SU-DHL-6 (cell line): ENCODE results near the gene UPK1B.

ENCODE experiments used
- H2AFZ ChIP-seq: fragments of 200-600 bp; sonication (generic); 2 replicates; pipeline ENCODE4 v1.6.1; 2014; ENCODE audit warnings: low read depth, mild to moderate bottlenecking, moderate library complexity, mixed read lengths, antibody characterized with exemption, low read length; ENCODE audit not compliant: severe bottlenecking
- H3F3A ChIP-seq: fragments of 200-600 bp; shearing (Covaris generic); 2 replicates; pipeline ENCODE4 v1.6.0; 2016; ENCODE audit warnings: antibody characterized with exemption, mild to moderate bottlenecking; ENCODE audit not compliant: insufficient read depth
- H3K27ac ChIP-seq: fragments of 200-600 bp; sonication (generic); 2 replicates; pipeline ENCODE4 v1.5.1; 2016; ENCODE audit warnings: low read depth, mild to moderate bottlenecking, low read length, moderate library complexity, mixed read lengths
- H3K27me3 ChIP-seq: fragments of 200-600 bp; sonication (generic), shearing (Covaris generic); 2 replicates; pipeline ENCODE4 v1.6.0; 2014; ENCODE audit warnings: mild to moderate bottlenecking, low read length
- H3K36me3 ChIP-seq: fragments of 200-600 bp; sonication (generic); 2 replicates; pipeline ENCODE4 v1.6.1; 2014; ENCODE audit warnings: mild to moderate bottlenecking, low read length, mixed read lengths
- H3K4me2 ChIP-seq: fragments of 300-600, 200-600 bp; shearing (Covaris generic), sonication (generic); 2 replicates; pipeline ENCODE4 v1.6.0; 2014; ENCODE audit warnings: low read length, low read depth, mild to moderate bottlenecking; ENCODE audit not compliant: poor library complexity, severe bottlenecking
- H3K4me3 ChIP-seq: fragments of 200-600 bp; sonication (generic); 2 replicates; pipeline ENCODE4 v1.5.1; 2014; ENCODE audit warnings: antibody characterized with exemption, low read length, mild to moderate bottlenecking, mixed read lengths; ENCODE audit not compliant: insufficient read depth, poor library complexity, severe bottlenecking
- H3K79me2 ChIP-seq: fragments of 200-600 bp; sonication (generic); 2 replicates; pipeline ENCODE4 v1.6.1; 2014; ENCODE audit warnings: mild to moderate bottlenecking, low read length, moderate library complexity; ENCODE audit not compliant: insufficient read depth
- H3K9ac ChIP-seq: fragments of 200-600 bp; sonication (generic); 2 replicates; pipeline ENCODE4 v1.7.0; 2014; ENCODE audit warnings: mild to moderate bottlenecking, low read length
- H3K9me2 ChIP-seq: fragments of 200-600 bp; sonication (generic); replicated peaks from 2 replicates; pipeline ENCODE4 v1.6.1; 2014; ENCODE audit warnings: low read length; ENCODE audit not compliant: insufficient read depth
- H3K9me3 ChIP-seq: fragments of 200-600 bp; sonication (generic); 2 replicates; pipeline ENCODE4 v1.6.1; 2014; ENCODE audit warnings: low read length, mixed read lengths; ENCODE audit not compliant: insufficient read depth
- H4K20me1 ChIP-seq: fragments of 200-600 bp; sonication (generic); 2 replicates; pipeline ENCODE4 v1.6.1; 2014; ENCODE audit warnings: low read depth, mild to moderate bottlenecking, antibody characterized with exemption, low read length, moderate library complexity, mixed read lengths
- EZH2phosphoT487 ChIP-seq: fragments of 200-600 bp; sonication (generic), shearing (Covaris generic); conservative IDR thresholded peaks from 2 replicates; pipeline ENCODE4 v1.6.1; 2018; ENCODE audit warnings: mild to moderate bottlenecking, antibody characterized with exemption, low read length, moderate library complexity, mixed read lengths
- TF ChIP-seq, protein P1 (sequence below): fragments of 200-600 bp; sonication (generic); IDR thresholded peaks from one replicate; pipeline ENCODE4 v1.5.1; 2017; ENCODE audit warnings: antibody characterized with exemption, mild to moderate bottlenecking, low read length, moderate library complexity; ENCODE audit not compliant: insufficient read depth, poor library complexity, severe bottlenecking

UPK1B gene

GRCh38 chr3:119184796-119185570, 11.6 kb downstream of the UPK1B start:
- Histone ChIP-seq H2AFZ (no peak overlapping the region), H3K9ac (no peak overlapping the region), H3K4me2 (no peak overlapping the region), H3K36me3 (no peaks in the 10 kb centered on the region), H3K27ac (no peak overlapping the region), H3K79me2 (no peaks in the 10 kb centered on the region), H3K9me2 (no peaks in the 10 kb centered on the region), H3K9me3 (no peaks in the 10 kb centered on the region), H3K27me3 (no peaks in the 10 kb centered on the region), H3K4me3 (no peak overlapping the region), H3F3A (no peaks in the 10 kb centered on the region), H4K20me1 (no peaks in the 10 kb centered on the region)
- TF ChIP-seq, protein P1, sequence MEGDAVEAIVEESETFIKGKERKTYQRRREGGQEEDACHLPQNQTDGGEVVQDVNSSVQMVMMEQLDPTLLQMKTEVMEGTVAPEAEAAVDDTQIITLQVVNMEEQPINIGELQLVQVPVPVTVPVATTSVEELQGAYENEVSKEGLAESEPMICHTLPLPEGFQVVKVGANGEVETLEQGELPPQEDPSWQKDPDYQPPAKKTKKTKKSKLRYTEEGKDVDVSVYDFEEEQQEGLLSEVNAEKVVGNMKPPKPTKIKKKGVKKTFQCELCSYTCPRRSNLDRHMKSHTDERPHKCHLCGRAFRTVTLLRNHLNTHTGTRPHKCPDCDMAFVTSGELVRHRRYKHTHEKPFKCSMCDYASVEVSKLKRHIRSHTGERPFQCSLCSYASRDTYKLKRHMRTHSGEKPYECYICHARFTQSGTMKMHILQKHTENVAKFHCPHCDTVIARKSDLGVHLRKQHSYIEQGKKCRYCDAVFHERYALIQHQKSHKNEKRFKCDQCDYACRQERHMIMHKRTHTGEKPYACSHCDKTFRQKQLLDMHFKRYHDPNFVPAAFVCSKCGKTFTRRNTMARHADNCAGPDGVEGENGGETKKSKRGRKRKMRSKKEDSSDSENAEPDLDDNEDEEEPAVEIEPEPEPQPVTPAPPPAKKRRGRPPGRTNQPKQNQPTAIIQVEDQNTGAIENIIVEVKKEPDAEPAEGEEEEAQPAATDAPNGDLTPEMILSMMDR = no peak
- TF ChIP-seq EZH2phosphoT487 = no peak

DNA sequence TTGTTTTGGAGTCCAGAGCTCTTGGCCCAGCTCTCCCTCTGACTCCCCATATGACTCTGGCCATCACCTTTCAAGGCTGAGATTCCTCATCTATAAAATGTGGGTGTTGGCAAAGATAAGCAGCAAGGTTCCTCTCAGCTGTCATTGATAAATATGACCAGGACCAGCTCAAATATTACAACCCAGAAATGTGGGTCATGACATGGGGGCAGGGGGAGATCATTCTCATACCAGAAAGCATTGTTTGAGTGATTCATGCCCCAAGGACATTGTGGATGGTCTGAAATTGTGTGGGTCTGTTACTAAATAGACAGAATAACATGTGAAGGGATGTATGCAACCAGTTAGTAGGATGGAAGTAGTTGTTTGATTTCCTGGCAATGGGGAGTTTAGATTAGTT, 13.9 kb downstream of the UPK1B start:
- H3K9me3 ChIP-seq = no peaks in the 10 kb centered on the region
- no peak overlapping the region for H3K4me2 ChIP-seq
- no peak overlapping the region for H3K4me3 ChIP-seq
- TF ChIP-seq, protein P1 = no peak
- no peak for TF ChIP-seq EZH2phosphoT487
- H3K9me2 ChIP-seq = no peaks in the 10 kb centered on the region
- no peak overlapping the region for H3K27ac ChIP-seq
- H3K79me2 ChIP-seq = no peaks in the 10 kb centered on the region
- no peaks in the 10 kb centered on the region for H3F3A ChIP-seq
- H3K36me3 ChIP-seq = no peaks in the 10 kb centered on the region
- no peaks in the 10 kb centered on the region for H3K27me3 ChIP-seq
- H4K20me1 ChIP-seq = no peaks in the 10 kb centered on the region
- no peak overlapping the region for H2AFZ ChIP-seq
- H3K9ac ChIP-seq = no peak overlapping the region

DNA sequence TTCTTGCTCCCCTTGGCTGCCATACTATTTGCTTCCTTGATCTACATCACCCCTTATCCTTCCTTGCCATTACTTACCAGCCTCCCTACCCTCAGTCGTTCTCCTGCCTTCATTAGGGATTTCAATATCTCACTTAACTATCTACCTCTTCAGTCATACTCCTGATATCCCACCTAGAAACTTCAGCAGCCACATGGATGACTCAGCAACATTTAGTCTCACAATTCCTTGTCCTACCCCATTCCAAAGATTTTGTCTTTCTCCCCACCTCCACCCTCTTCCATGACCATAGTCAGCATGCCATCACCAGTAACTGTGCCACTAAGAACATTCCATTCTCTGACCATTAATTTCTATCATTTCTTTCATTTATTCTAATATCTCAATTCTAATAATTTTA, 18.4 kb downstream of the UPK1B start:
- H3F3A ChIP-seq = no peaks in the 10 kb centered on the region
- H4K20me1 ChIP-seq = no peaks in the 10 kb centered on the region
- TF ChIP-seq, protein P1 = no peak
- H3K27ac ChIP-seq = no peak overlapping the region
- no peaks in the 10 kb centered on the region for H3K79me2 ChIP-seq
- H3K36me3 ChIP-seq = no peaks in the 10 kb centered on the region
- H3K9me3 ChIP-seq = no peaks in the 10 kb centered on the region
- H3K4me2 ChIP-seq = no peak overlapping the region
- no peak overlapping the region for H3K9ac ChIP-seq
- no peak overlapping the region for H3K4me3 ChIP-seq
- H2AFZ ChIP-seq = no peak overlapping the region
- H3K27me3 ChIP-seq = no peaks in the 10 kb centered on the region
- H3K9me2 ChIP-seq = no peaks in the 10 kb centered on the region
